ENCODE measurements around the gene RPS16. TPM values are rescaled to one million over a fixed set of nuclear protein-coding genes. Genes with fewer than 3 reads are reported as not detected.

Gene RPS16
- total and polyA plus RNA-seq, 9 of the 15 experiments (the other 6 are each of a cell fraction or from before 2014, with no cell fraction given): 82.6 to 3,671 (median 2,204) TPM

DNA sequence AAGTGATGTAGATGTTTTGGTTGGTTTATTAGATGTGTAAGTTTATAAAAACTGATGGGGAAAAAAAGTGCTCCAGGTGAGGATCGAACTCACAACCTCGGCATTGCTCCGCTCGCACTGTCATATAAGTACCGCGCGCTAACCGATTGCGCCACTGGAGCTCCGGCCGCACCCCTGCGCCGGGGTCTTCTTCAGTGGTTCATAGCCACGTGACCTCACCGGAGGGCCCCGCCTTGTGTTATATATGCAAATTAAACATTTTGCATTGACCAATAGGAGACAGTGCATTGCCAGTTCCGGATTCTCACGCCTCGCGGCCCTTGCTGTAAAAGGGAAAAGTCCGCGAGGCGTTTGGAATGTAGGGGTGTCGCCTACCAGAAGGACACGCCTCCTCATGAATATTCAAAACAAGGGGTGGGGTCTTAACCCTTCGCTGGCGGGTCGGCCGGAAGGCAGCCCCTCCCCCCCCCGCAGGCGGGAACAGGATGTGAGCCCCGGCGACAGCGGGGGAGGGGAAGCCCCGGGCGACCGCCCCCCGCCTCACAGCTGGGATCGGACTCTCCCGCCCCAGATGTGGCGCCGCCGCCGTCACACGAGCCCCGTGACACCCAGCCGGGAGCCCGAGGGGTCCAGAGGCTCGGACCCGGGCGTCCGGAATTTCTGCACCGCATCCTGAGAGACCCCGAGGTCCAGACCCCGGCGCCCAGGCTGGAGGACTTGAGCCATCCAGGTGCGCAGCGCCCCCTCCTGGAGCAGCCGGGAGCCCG is 23.5 kb downstream of the RPS16 start, which contains the start of gene PLEKHG2 (continued):
- TF ChIP-seq, protein P1, sequence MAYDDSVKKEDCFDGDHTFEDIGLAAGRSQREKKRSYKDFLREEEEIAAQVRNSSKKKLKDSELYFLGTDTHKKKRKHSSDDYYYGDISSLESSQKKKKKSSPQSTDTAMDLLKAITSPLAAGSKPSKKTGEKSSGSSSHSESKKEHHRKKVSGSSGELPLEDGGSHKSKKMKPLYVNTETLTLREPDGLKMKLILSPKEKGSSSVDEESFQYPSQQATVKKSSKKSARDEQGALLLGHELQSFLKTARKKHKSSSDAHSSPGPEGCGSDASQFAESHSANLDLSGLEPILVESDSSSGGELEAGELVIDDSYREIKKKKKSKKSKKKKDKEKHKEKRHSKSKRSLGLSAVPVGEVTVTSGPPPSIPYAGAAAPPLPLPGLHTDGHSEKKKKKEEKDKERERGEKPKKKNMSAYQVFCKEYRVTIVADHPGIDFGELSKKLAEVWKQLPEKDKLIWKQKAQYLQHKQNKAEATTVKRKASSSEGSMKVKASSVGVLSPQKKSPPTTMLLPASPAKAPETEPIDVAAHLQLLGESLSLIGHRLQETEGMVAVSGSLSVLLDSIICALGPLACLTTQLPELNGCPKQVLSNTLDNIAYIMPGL (CRISPR knock-in tag; IDR thresholded peaks at IDR 0.05): peak; percentile 93
- TF ChIP-seq ZNF12 (CRISPR knock-in tag; IDR thresholded peaks at IDR 0.05) (no peak), EHMT2 (IDR thresholded peaks at IDR 0.05) (no peak), ZC3H8 (IDR thresholded peaks at IDR 0.05) (no peak), SMARCC2 (IDR thresholded peaks at IDR 0.05; ENCODE audit: low read depth) (no peak; the same call in 1 of the 2 replicates), PHB (CRISPR knock-in tag; IDR thresholded peaks at IDR 0.05) (peak; percentile 83; the same call in 1 of the 2 replicates), NCOA4 (IDR thresholded peaks at IDR 0.05; ENCODE audit: partially characterized antibody) (no peak), MEF2D (tag; conservative IDR thresholded peaks at IDR 0.05; ENCODE audit: low read depth) (peak; percentile 29; the same call in 1 of the 2 replicates), ZNF197 (CRISPR knock-in tag; IDR thresholded peaks at IDR 0.05; ENCODE audit: low read depth) (peak; percentile 63; the same call in 1 of the 2 replicates), ZNF384 (IDR thresholded peaks at IDR 0.05; ENCODE audit: low read depth, low read length) (peak; percentile 32; the same call in 1 of the 2 replicates), TCF7L2 (IDR thresholded peaks at IDR 0.05; ENCODE audit: low read depth, low read length) (no peak), NFYB (IDR thresholded peaks at IDR 0.05; ENCODE audit: extremely low read depth, insufficient read length) (peak; percentile 54), CBX8 (IDR thresholded peaks at IDR 0.05; ENCODE audit: borderline replicate concordance, extremely low read depth, low read depth, low read length, poor library complexity, severe bottlenecking) (no peak)
- TF ChIP-seq, protein P2, sequence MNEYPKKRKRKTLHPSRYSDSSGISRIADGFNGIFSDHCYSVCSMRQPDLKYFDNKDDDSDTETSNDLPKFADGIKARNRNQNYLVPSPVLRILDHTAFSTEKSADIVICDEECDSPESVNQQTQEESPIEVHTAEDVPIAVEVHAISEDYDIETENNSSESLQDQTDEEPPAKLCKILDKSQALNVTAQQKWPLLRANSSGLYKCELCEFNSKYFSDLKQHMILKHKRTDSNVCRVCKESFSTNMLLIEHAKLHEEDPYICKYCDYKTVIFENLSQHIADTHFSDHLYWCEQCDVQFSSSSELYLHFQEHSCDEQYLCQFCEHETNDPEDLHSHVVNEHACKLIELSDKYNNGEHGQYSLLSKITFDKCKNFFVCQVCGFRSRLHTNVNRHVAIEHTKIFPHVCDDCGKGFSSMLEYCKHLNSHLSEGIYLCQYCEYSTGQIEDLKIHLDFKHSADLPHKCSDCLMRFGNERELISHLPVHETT (CRISPR knock-in tag; conservative IDR thresholded peaks at IDR 0.05 in 1 of 2, IDR thresholded peaks at IDR 0.05 in 1 of 2): peak in 1 of 2 experiments; percentile 73; a peak in 1 of 4 replicates
- TF ChIP-seq, protein P3, sequence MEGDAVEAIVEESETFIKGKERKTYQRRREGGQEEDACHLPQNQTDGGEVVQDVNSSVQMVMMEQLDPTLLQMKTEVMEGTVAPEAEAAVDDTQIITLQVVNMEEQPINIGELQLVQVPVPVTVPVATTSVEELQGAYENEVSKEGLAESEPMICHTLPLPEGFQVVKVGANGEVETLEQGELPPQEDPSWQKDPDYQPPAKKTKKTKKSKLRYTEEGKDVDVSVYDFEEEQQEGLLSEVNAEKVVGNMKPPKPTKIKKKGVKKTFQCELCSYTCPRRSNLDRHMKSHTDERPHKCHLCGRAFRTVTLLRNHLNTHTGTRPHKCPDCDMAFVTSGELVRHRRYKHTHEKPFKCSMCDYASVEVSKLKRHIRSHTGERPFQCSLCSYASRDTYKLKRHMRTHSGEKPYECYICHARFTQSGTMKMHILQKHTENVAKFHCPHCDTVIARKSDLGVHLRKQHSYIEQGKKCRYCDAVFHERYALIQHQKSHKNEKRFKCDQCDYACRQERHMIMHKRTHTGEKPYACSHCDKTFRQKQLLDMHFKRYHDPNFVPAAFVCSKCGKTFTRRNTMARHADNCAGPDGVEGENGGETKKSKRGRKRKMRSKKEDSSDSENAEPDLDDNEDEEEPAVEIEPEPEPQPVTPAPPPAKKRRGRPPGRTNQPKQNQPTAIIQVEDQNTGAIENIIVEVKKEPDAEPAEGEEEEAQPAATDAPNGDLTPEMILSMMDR (IDR thresholded peaks at IDR 0.05 in 2 of 3, conservative IDR thresholded peaks at IDR 0.05 in 1 of 3; ENCODE audit: insufficient read depth in 2 of 3, low read depth in 1 of 3, low read length in 3 of 3): peak in 2 of 3 experiments; percentile 77 to 87; a peak in 5 of 6 replicates
- TF ChIP-seq, protein P4, sequence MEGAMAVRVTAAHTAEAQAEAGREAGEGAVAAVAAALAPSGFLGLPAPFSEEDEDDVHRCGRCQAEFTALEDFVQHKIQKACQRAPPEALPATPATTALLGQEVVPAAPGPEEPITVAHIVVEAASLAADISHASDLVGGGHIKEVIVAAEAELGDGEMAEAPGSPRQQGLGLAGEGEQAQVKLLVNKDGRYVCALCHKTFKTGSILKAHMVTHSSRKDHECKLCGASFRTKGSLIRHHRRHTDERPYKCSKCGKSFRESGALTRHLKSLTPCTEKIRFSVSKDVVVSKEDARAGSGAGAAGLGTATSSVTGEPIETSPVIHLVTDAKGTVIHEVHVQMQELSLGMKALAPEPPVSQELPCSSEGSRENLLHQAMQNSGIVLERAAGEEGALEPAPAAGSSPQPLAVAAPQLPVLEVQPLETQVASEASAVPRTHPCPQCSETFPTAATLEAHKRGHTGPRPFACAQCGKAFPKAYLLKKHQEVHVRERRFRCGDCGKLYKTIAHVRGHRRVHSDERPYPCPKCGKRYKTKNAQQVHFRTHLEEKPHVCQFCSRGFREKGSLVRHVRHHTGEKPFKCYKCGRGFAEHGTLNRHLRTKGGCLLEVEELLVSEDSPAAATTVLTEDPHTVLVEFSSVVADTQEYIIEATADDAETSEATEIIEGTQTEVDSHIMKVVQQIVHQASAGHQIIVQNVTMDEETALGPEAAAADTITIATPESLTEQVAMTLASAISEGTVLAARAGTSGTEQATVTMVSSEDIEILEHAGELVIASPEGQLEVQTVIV (CRISPR knock-in tag; IDR thresholded peaks at IDR 0.05; ENCODE audit: borderline replicate concordance): no peak

Data from K562 (cell line).